Calu3 (cell line): ENCODE measurements around the gene JAKMIP2. TPM values are rescaled to one million over a fixed set of nuclear protein-coding genes. Genes with fewer than 3 reads are reported as not detected.

ENCODE experiments used
- BruUV-seq: library from RNA; stranded (reverse); fragments of 400-500 nt; replicated peaks from 2 replicates; lab custom pipeline; 2021; lab: Mats Ljungman, UMichigan
- CTCF ChIA-PET: fragments of 300-600 bp; sonication (Branson Sonifier 250); formaldehyde crosslinking; loops from one replicate; lab custom pipeline; 2022; ENCODE audit warnings: antibody characterized with exemption; lab: Charles Lee
- DNase-seq: peaks from one replicate; pipeline ENCODE4 v3.0.0; 2022
- H3K27ac Mint-ChIP-seq: one replicate; pipeline ENCODE4 v1.8.0; 2022; ENCODE audit warnings: mixed read lengths; ENCODE audit not compliant: unreplicated experiment
- H3K27me3 Mint-ChIP-seq: one replicate; pipeline ENCODE4 v1.8.0; 2022; ENCODE audit warnings: mixed read lengths; ENCODE audit not compliant: unreplicated experiment
- H3K36me3 Mint-ChIP-seq: one replicate; pipeline ENCODE4 v1.8.0; 2022; ENCODE audit warnings: mild to moderate bottlenecking, moderate library complexity, mixed read lengths; ENCODE audit not compliant: insufficient read depth, unreplicated experiment
- H3K4me1 Mint-ChIP-seq: one replicate; pipeline ENCODE4 v1.8.0; 2022; ENCODE audit warnings: mild to moderate bottlenecking, low read depth, mixed read lengths; ENCODE audit not compliant: unreplicated experiment
- H3K4me3 Mint-ChIP-seq: one replicate; pipeline ENCODE4 v1.8.0; 2022; ENCODE audit warnings: mild to moderate bottlenecking, low read depth, moderate library complexity, mixed read lengths; ENCODE audit not compliant: unreplicated experiment
- H3K9me3 Mint-ChIP-seq: one replicate; pipeline ENCODE4 v1.8.0; 2022; ENCODE audit warnings: low read depth, mixed read lengths; ENCODE audit not compliant: unreplicated experiment
- CTCF ChIP-seq: fragments of 200-600 bp; IDR thresholded peaks from one replicate; pipeline ENCODE4 v1.8.0; 2022; ENCODE audit warnings: antibody characterized with exemption; ENCODE audit not compliant: unreplicated experiment
- intact Hi-C: fragments of 100-400 bp; cut with micrococcal nuclease; formaldehyde crosslinking; loops from one replicate; pipeline ENCODE4 v1.10.0; 2022; ENCODE audit not compliant: unreplicated experiment
- total RNA-seq: library from RNA; stranded (reverse); gene quantifications from 2 replicates; pipeline ENCODE4 v1.2.3, GENCODE V29; 2022

The JAKMIP2 gene
- total RNA-seq, 1 experiment from 2014 or later: not detected

- no peak for DNase-seq
- TF ChIP-seq CTCF: no peak
- no TSS peak for BruUV-seq
- intact Hi-C loops: no loop called here
- H3K27me3 Mint-ChIP-seq: peaks cover 16% of the 10 kb centered on the region
- H3K9me3 Mint-ChIP-seq: no peaks in the 10 kb centered on the region
- CTCF ChIA-PET: no interaction called here
- no peak overlapping the region for H3K27ac Mint-ChIP-seq
- no peaks in the 10 kb centered on the region for H3K36me3 Mint-ChIP-seq
- no peaks in the 10 kb centered on the region for H3K4me1 Mint-ChIP-seq
- no peak overlapping the region for H3K4me3 Mint-ChIP-seq
Measured at GRCh38 chr5:147686421-147686820, 96.1 kb downstream of the JAKMIP2 start.

DNA sequence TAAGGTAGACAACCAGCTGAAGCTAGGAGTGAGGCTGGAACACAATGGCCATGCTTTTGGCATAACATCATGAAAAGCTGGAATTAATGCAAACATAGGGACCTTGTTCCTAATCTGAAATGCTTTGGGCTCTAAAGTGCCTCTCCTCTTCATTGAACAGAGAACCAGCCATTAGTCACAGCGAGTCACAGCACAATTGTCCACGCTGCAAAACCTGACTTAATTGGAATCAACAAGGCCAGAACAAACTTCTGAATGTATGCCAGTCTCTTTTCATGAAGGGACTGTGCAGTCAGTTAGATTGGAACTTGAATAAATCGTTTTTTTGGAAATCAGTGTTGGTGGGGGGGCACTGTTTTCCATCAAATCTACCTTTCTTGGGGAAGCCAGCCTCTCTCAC, 96.5 kb downstream of the JAKMIP2 start:
- H3K4me1 Mint-ChIP-seq: no peaks in the 10 kb centered on the region
- no peaks in the 10 kb centered on the region for H3K9me3 Mint-ChIP-seq
- CTCF ChIA-PET: no interaction called here
- intact Hi-C loops: no loop called here
- no peaks in the 10 kb centered on the region for H3K36me3 Mint-ChIP-seq
- H3K27me3 Mint-ChIP-seq: peaks cover 20% of the 10 kb centered on the region
- no peak overlapping the region for H3K4me3 Mint-ChIP-seq
- BruUV-seq: no TSS peak
- no peak for DNase-seq
- TF ChIP-seq CTCF: no peak
- no peak overlapping the region for H3K27ac Mint-ChIP-seq

DNA sequence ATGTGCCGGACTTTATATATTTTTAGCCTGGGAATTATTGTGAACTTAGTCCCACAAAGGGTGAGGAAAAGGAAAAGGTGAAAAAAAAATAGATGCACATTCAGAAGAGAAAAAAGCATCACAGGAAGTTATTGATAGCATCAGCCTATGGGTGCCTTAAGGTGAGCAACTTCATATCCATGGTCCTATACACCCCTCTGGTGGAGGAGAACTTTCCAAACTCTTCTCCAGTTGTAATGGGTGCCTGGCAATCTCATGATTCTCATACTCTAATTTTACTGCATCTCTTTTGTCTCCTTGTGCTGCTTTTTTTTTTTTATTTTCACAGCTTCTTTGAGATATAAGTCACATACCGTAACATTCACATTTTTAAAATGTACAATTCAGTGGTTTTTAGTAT, 107.4 kb downstream of the JAKMIP2 start:
- no peak overlapping the region for H3K27ac Mint-ChIP-seq
- no peaks in the 10 kb centered on the region for H3K27me3 Mint-ChIP-seq
- no peak for TF ChIP-seq CTCF
- no peaks in the 10 kb centered on the region for H3K36me3 Mint-ChIP-seq
- no peak for DNase-seq
- no peak overlapping the region for H3K4me3 Mint-ChIP-seq
- no peaks in the 10 kb centered on the region for H3K4me1 Mint-ChIP-seq
- CTCF ChIA-PET: no interaction called here
- intact Hi-C loops: loop anchor here (5.0 kb wide), 1 partner anchor 48 kb away; no protein-coding TSS in a partner anchor
- no TSS peak for BruUV-seq
- H3K9me3 Mint-ChIP-seq: no peaks in the 10 kb centered on the region

GRCh38 chr5:147674411-147674810, 108.1 kb downstream of the JAKMIP2 start:
- Mint-ChIP-seq H3K4me1 (no peaks in the 10 kb centered on the region), H3K27me3 (no peaks in the 10 kb centered on the region), H3K4me3 (no peak overlapping the region), H3K36me3 (no peaks in the 10 kb centered on the region), H3K9me3 (no peaks in the 10 kb centered on the region), H3K27ac (no peak overlapping the region)
- no TSS peak for BruUV-seq
- TF ChIP-seq CTCF: no peak
- DNase-seq: no peak
- intact Hi-C loops: no loop called here
- CTCF ChIA-PET: no interaction called here

- no peak for TF ChIP-seq CTCF
- BruUV-seq: no TSS peak
- Mint-ChIP-seq H3K4me1 (no peaks in the 10 kb centered on the region), H3K27ac (no peak overlapping the region), H3K36me3 (no peaks in the 10 kb centered on the region), H3K27me3 (no peaks in the 10 kb centered on the region), H3K9me3 (no peaks in the 10 kb centered on the region), H3K4me3 (no peak overlapping the region)
- no peak for DNase-seq
- intact Hi-C loops: no loop called here
- CTCF ChIA-PET: no interaction called here
Measured at GRCh38 chr5:147673791-147674190, 108.7 kb downstream of the JAKMIP2 start.
